ENCODE data around the gene UCK2.

Gene UCK2

DNA sequence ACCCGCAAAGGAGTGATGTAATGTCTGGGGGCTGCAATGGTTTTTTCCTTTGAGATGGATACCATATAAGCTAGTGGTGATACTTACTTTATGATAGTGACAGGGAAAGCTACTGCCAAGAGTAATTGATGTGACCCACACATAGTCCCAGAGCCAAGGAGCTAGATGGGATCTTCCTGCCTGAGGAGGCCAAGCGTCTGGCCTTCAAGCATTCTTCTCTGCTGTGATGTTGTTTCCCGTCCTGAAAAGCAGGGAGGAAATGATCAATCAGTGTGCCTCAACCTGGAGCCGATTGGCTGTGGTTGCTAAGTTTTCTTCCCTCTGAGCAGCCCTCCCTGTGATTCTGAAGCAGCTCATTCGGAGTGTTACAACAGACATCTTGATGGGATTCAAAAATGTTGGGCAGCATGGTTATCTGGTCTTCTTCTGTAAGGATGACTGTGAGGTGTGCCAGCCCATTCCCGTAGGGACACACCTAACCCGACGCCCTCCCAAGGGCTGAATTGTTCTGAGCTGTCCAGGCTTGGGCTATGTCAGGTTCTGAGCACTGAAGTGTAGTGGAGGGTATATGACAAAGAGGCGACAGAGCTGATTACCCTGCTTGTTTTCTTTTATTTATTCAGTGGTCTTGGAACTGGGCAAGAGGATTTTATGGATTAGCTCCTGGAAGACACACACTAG lies 56.7 kb downstream of the UCK2 start:
- Histone ChIP-seq H3K27ac (no peak overlapping the region), H3K4me3 (no peak overlapping the region)
- no peak for DNase-seq (ENCODE audit: low spot score)
- no peak for TF ChIP-seq CTCF (IDR thresholded peaks at IDR 0.05)

DNA sequence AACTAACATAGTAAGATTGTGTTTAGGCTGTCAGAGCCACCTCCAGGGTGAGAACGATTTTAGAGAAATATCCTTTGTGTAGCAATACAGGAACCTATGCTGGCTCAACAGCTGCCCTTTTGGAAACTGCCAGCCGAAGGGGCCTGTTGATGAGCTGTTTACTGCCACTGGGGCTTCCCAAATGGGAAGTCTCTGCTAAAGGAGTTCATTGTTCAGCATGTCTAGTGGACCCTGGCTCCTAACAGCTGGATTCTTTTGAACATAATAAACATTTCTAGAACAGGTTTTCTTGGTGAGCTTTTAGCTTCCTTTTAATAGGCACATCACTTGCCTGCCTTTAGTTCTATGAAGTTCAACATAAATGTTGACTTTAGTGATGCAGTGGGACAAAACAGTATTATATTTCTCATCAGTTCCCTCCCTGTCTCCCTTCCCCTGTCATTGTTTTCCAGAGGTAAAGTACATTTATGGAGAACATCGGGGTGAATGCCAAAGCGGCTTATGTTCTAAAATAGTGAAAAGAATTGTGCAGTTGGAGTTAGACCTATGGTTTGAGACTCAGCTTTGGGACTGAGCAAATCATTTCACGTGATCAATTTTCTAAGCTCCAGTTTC lies 57.4 kb downstream of the UCK2 start:
- Histone ChIP-seq H3K27ac (no peak overlapping the region), H3K4me3 (no peak overlapping the region)
- no peak for TF ChIP-seq CTCF (IDR thresholded peaks at IDR 0.05)
- DNase-seq (ENCODE audit: low spot score): no peak

GRCh38 chr1:165885305-165885694 lies 57.9 kb downstream of the UCK2 start:
- no peak for DNase-seq (ENCODE audit: low spot score)
- no peak for TF ChIP-seq CTCF (IDR thresholded peaks at IDR 0.05)
- Histone ChIP-seq H3K4me3 (no peak overlapping the region), H3K27ac (no peak overlapping the region)

DNA sequence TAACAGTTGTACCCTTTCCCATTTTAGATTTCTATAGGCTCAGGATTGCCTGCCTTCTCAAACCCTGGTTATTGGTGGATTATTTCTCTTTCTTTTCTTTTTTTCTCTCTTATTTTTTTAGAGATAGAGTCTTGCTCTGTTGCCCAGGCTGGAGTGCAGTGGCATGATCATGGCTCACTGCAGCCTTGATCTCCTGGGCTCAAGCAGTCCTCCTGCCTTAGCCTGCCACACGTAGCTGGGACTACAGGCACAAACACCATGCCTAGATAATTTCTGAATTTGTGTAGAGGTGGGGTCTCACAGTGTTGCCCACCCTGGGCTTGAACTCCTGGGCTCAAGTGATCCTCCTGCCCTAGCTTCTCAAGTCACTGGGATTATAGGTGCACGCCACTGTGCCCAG lies 58.8 kb downstream of the UCK2 start:
- H3K27ac ChIP-seq: no peak overlapping the region
- no peak overlapping the region for H3K4me3 ChIP-seq
- DNase-seq (ENCODE audit: low spot score): no peak

GRCh38 chr1:165886983-165887382 lies 59.6 kb downstream of the UCK2 start:
- Histone ChIP-seq H3K27ac (no peak overlapping the region), H3K4me3 (no peak overlapping the region)
- TF ChIP-seq CTCF (IDR thresholded peaks at IDR 0.05): no peak
- no peak for DNase-seq (ENCODE audit: low spot score)

More for the DNA sequence above, 58.8 kb downstream of the UCK2 start:
- no peak for TF ChIP-seq CTCF (IDR thresholded peaks at IDR 0.05)

GRCh38 chr1:165887877-165888551 lies 60.6 kb downstream of the UCK2 start:
- DNase-seq (ENCODE audit: low spot score): no peak
- Histone ChIP-seq H3K27ac (no peak overlapping the region), H3K4me3 (no peak overlapping the region)
- no peak for TF ChIP-seq CTCF (IDR thresholded peaks at IDR 0.05)

- H3K4me3 ChIP-seq: no peak overlapping the region
- DNase-seq (ENCODE audit: low spot score): no peak
- no peak overlapping the region for H3K27ac ChIP-seq
- TF ChIP-seq CTCF (IDR thresholded peaks at IDR 0.05): no peak
These were observed 61.1 kb downstream of the UCK2 start for GRCh38 chr1:165888552-165888920.

Measured in coronary artery (tissue), 2 donors.